ENCODE data around the gene RAB36. TPM values are rescaled to one million over a fixed set of nuclear protein-coding genes. Genes with fewer than 3 reads are reported as not detected.

RAB36 gene
- total and polyA plus RNA-seq, 9 of the 15 experiments (the other 6 are each of a cell fraction or from before 2014, with no cell fraction given) = 0.04 to 0.50 (median 0.08) TPM; not detected in 3

- no peak for TF ChIP-seq PCBP1 (IDR thresholded peaks at IDR 0.05; ENCODE audit: low read depth, low read length, poor library complexity, severe bottlenecking)
- no peak for TF ChIP-seq ZFP1 (CRISPR knock-in tag; IDR thresholded peaks at IDR 0.05)
- 0 out of 2 replicates have a peak, but pooled peaks have one; percentile 21 for TF ChIP-seq CGGBP1 (CRISPR knock-in tag; IDR thresholded peaks at IDR 0.05)
- TF ChIP-seq ZNF551 (CRISPR knock-in tag; IDR thresholded peaks at IDR 0.05) = no peak
- no peak for TF ChIP-seq ELF1 (tag; IDR thresholded peaks at IDR 0.05)
- no peak for TF ChIP-seq ZBTB9 (CRISPR knock-in tag; IDR thresholded peaks at IDR 0.05)
- TF ChIP-seq SMARCB1 (IDR thresholded peaks at IDR 0.05; ENCODE audit: insufficient read length, low read depth) = no peak
- no peak for TF ChIP-seq ZFX (CRISPR knock-in tag; IDR thresholded peaks at IDR 0.05)
- TF ChIP-seq ZZZ3 (IDR thresholded peaks at IDR 0.05) = no peak
- no peak for TF ChIP-seq MCM5 (IDR thresholded peaks at IDR 0.05; ENCODE audit: low read depth)
- no peak for TF ChIP-seq ATF4 (CRISPR knock-in tag; IDR thresholded peaks at IDR 0.05)
- no peak for TF ChIP-seq RBM14 (IDR thresholded peaks at IDR 0.05; ENCODE audit: borderline replicate concordance, insufficient read depth, low read depth, low read length)
- TF ChIP-seq POLR2H (tag; IDR thresholded peaks at IDR 0.05; ENCODE audit: low read depth) = no peak
- TF ChIP-seq ZNF121 (CRISPR knock-in tag; conservative IDR thresholded peaks at IDR 0.05) = no peak
- no peak for TF ChIP-seq E2F3 (CRISPR knock-in tag; IDR thresholded peaks at IDR 0.05)
- peak; percentile 40; the same call in 1 of the 2 replicates for TF ChIP-seq CBFA2T2 (conservative IDR thresholded peaks at IDR 0.05)
- no peak for TF ChIP-seq ZBTB12 (CRISPR knock-in tag; IDR thresholded peaks at IDR 0.05)
- TF ChIP-seq HMBOX1 (IDR thresholded peaks at IDR 0.05) = no peak
- TF ChIP-seq SOX6 (IDR thresholded peaks at IDR 0.05) = no peak
- no peak for TF ChIP-seq BCLAF1 (IDR thresholded peaks at IDR 0.05; ENCODE audit: borderline replicate concordance in 1 of 2, control insufficient read depth in 1 of 2, low read depth in 2 of 2, low read length in 1 of 2)
- TF ChIP-seq MEF2A (IDR thresholded peaks at IDR 0.05; ENCODE audit: control insufficient read depth, low read depth, low read length) = no peak
Measured at GRCh38 chr22:23100124-23100801, 45.0 kb upstream of the RAB36 start (continued).

Measured in K562 (cell line).